Measurements from ENCODE around the gene HSPG2.
"Not testable (repeated sequence)": the region's sequence is repeated elsewhere in the genome, so short reads cannot be mapped to it uniquely, and the experiment has no call there.

HSPG2 gene

DNA sequence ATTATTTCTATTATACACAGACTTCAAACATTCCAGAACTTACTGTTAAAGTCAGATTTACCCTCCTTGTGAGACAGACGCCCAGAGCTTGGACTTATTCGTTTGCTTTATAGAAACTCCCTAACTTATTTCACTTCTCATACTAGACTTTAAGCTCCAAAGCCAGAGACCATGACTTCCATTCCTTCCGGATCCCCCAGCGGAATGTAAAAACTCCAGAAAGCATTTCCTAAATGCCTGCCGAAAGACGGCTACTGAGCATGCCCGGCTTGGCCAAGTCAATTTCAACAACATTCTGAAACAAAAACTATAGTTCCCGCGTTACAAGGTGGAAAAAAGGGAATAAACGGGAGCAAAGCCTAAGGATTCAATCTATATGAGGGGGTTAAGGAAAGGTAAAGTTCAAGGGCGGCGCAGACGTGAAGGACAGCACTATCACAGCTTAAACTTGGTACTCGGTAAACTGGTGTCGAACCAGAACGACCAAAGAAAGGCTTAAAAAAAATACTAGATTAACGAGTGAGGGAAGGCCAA is 155.2 kb downstream of the HSPG2 start:
- peak; percentile 25 for DNase-seq

DNA sequence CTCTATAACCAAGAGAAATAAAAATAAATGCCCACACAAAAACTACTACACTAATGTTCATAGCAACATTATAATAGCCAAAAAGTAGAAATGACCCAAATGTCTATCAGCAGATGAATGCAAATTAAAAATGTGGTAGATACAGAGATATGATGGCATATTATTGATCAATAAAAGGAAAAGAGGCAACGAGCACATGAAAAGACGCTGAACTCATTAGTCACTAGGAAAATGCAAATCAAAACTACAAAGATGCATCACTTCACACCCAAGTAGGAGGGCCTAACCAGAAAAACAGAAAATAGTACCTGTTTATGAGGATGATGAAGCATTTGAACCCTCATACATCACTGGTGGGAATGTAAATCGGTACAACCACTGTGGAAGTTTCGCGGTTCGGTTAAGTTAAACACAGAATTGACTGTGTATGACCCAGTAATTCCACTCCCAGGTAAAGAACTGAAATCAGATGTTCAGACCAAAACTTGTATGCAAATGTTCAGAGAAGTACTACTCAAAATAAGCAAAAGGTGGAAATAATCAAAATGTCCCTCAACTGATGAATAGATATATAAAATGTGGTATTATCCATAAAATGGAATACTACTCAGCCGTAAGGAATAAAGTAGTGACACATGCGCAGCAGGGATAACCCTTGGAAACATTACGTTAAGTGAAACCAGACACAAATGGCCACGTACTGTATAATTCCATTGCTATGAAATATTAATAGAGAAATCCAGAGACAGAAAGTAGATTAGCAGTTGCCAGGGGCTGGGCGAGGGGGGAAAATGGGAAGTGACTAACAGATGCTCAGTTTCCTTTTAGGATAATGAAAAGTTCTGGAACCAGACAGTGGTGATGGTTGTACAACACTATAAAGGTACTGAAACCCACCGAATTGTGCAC is 157.2 kb downstream of the HSPG2 start:
- no peak for DNase-seq

DNA sequence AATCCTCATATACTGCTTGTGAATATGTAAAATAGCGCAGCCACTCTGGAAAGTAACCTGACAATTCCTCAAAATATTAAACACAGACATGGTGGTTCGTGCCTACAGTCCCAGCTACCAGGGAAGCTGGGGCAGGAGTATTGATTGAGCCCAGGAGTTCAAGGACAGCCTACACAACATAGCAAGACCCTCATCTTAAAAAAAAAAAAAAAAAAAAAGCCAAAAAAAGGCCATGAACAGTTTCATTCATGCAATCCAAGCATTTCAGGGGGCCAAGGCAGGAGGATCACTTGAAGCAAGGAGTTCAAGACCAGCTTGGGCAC is 158.7 kb downstream of the HSPG2 start:
- no peak for DNase-seq

DNA sequence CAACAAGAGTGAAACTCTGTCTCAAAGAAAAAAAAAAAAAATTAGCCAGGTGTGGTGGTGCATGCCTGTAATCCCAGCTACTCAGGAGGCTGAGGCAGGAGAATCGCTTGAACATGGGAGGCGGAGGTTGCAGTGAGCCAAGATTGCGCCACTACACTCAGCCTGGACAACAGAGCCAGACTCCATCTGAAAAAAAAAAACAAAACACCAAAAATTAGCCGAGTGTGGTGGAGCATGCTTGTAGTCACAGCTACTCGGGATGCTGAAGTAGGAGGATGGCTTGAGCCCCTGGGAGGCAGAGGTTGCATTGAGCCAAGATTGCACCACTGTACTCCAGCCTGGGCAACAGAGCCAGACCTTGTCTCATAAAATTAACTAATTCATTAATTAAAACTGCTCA is 160.2 kb downstream of the HSPG2 start:
- not testable (repeated sequence) for DNase-seq

DNA sequence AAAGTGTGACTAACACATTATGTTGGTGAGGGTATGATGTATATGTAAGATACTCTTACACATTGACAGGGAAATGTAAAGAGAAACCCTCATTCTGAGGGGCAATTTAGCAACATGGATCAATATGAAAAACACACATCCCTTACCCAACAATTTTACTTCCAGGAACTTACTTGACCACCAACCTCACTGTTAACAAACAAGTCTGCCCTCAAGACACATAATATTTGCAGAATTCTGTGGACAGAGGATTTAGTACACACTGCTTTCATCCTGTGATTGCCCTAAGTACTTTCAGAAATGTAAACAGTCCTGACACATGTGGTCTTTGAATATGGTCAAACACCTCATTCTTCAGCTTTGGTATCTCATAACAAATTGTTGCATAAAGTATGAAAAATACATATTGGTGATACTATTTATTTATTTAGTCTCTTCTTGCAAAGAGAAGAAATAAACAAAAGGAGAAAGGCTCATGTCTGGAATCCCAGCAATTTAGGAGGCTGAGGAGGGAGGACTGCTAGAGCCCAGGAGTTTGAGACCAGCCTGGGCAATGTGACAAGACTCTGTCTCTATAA is 161.0 kb downstream of the HSPG2 start:
- DNase-seq = peak; percentile 30

DNA sequence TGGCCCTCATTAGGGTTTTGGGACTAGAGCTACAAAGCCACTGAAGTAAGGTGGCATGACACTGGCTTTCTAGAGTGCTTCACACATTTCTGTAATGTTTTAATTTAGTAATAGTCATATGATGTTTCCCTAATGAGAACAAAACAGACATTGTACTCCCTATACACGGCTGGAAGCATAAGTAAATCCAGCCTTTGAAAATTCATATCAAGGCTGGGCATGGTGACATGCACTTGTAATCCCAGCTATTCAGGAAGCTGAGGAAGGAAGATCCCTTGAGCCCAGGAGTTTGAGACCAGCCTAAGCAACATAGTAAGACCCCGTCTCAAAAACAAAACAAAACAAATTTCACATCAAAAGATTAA is 161.6 kb downstream of the HSPG2 start:
- no peak for DNase-seq

DNA sequence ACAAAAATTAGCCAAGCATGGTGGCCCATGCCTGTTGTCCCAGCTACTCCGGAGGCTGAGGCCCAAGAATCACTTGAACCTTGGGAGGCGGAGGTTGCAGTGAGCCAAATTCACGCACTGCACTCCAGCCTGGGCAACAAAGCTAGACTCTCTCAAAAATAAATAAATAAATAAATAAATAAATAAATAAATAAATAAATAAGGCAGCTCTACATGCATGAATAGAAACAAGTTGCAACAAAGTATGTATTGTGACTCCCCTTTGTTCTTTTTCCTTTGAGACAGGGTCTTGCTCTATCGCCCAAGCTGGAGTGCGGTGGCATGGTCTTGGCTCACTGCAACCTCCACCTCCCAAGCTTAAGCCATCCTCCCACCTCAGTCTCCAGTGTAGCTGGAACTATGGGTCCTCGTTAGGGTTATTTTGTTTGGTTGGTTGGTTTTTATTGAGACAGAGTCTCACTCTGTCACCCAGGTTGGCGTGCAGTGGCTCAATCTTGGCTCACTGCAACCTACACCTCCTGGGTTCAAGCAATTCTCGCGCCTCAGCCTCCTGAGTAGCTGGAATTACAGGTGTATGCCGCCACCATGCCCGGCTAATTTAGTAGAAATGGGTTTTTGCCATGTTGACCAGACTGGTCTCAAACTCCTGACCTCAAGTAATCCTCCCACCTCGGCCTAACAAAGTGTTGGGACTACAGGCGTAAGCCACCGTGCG is 162.1 kb downstream of the HSPG2 start:
- DNase-seq = no peak

DNA sequence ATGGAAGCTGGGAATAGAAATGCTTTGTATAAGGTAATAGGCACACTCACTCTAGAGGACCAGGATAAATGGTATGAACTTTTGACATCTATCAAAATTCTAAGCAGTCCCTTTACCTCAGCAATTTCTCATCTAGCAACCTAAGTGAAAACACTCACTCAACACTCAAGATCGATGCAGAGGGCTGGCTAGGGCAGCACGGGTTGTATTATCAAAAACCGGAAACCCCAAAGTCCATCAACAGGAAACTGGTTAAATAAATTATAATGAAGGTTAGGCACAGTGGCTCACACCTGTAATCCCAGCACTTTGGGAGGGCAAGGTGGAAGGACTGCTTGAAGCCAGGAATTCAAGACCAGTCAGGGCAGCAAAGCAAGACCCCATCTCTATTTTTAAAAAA is 163.5 kb downstream of the HSPG2 start:
- DNase-seq = peak; percentile 59
